DND-41 (cell line): ENCODE measurements around the gene NME9.

ENCODE experiments used
- ATAC-seq: fragments of 200-7000 bp; cut with Tn5 transposase; 3 replicates; pipeline ENCODE4 v1.9.1; 2021; ENCODE audit warnings: low read depth; ENCODE audit not compliant: insufficient read depth
- DNase-seq: peaks from one replicate; pipeline ENCODE4 v3.0.0-alpha.2; 2020
- H2AFZ ChIP-seq: 2 replicates; pipeline ENCODE4 v1.6.0; 2012; ENCODE audit warnings: low read depth, low read length
- H3K27ac ChIP-seq: 2 replicates; pipeline ENCODE4 v1.5.1; 2012; ENCODE audit warnings: low read length, inconsistent platforms
- H3K27me3 ChIP-seq: fragments of 200-600 bp; sonication (generic); 2 replicates; pipeline ENCODE4 v1.6.0; 2012; ENCODE audit warnings: low read length, mild to moderate bottlenecking, inconsistent platforms; ENCODE audit not compliant: insufficient read depth, poor library complexity
- H3K36me3 ChIP-seq: 2 replicates; pipeline ENCODE4 v1.5.1; 2012; ENCODE audit warnings: low read length, inconsistent platforms; ENCODE audit not compliant: insufficient read depth
- H3K4me1 ChIP-seq: 2 replicates; pipeline ENCODE4 v1.5.1; 2012; ENCODE audit warnings: mild to moderate bottlenecking, low read length; ENCODE audit not compliant: insufficient read depth
- H3K4me2 ChIP-seq: 2 replicates; pipeline ENCODE4 v1.6.0; 2012; ENCODE audit warnings: mild to moderate bottlenecking, moderate library complexity, low read length, inconsistent platforms; ENCODE audit not compliant: insufficient read depth
- H3K4me3 ChIP-seq, 2 experiments: fragments of 200-600 bp in 1 of 2; shearing (Covaris generic) in 1 of 2; 2 replicates each; pipeline ENCODE4 v1.5.1; 2012 to 2016; ENCODE audit warnings: inconsistent platforms in 2 of 2, low read length in 2 of 2, mild to moderate bottlenecking in 2 of 2, low read depth in 1 of 2, moderate library complexity in 1 of 2
- H3K79me2 ChIP-seq: 2 replicates; pipeline ENCODE4 v1.6.0; 2012; ENCODE audit warnings: low read length, inconsistent platforms; ENCODE audit not compliant: insufficient read depth
- H3K9ac ChIP-seq: 2 replicates; pipeline ENCODE4 v1.6.0; 2012; ENCODE audit warnings: low read depth, mild to moderate bottlenecking, inconsistent platforms, low read length, moderate library complexity
- H3K9me3 ChIP-seq: 2 replicates; pipeline ENCODE4 v1.5.1; 2012; ENCODE audit warnings: low read length, moderate library complexity, mild to moderate bottlenecking, inconsistent platforms; ENCODE audit not compliant: insufficient read depth, severe bottlenecking
- H4K20me1 ChIP-seq: 2 replicates; pipeline ENCODE4 v1.6.0; 2012; ENCODE audit warnings: low read length; ENCODE audit not compliant: insufficient read depth
- EZH2 ChIP-seq: IDR thresholded peaks from 3 replicates; pipeline ENCODE4 v1.6.1; 2012; ENCODE audit warnings: borderline replicate concordance, low read depth, mild to moderate bottlenecking, moderate library complexity, low read length, inconsistent platforms; ENCODE audit not compliant: severe bottlenecking
- TF ChIP-seq, protein P1 (sequence below): IDR thresholded peaks from 2 replicates; pipeline ENCODE4 v1.5.1; 2012; ENCODE audit warnings: borderline replicate concordance, low read length, moderate library complexity, mild to moderate bottlenecking; ENCODE audit not compliant: poor library complexity, severe bottlenecking; ENCODE audit errors: extremely low read depth

Gene NME9

DNA sequence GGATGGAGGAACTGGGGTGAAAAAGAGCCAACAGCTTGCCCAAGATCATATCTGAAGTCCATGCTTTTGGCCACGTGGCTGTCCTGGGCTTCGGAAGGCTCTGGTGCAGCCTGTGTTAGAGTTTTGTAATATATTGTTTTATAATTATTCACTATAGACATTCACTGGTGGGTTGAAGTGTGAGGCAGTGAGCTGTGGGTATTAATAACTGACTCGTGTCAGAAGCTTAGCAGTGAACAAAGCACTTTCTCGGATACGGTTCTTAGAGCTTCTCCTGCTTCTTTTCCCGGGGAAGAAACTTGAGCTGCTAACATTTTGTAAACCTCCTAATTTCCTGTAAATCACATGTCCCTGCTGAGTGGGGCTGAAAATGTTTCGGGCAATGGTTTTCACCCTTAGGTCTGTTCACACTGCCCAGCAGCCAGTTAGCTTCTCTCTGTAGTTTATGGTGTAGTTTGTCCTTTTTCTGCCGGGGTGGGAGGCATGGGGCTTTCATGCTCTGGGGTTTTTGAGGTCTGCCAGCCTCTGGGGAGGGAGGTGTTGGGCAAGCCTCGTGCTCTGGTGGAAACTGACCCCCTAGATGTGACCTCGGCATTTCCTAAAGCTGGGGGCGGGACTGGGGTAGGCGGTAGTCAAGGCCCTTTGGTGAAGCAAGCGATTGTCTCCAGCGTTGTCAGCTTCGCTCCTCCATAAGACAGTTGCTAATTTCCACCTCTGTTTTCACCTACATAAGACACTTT is 20.4 kb upstream of the NME9 start:
- Histone ChIP-seq H3K27me3 (no peaks in the 10 kb centered on the region), H3K27ac (no peak overlapping the region), H3K36me3 (no peaks in the 10 kb centered on the region), H3K4me2 (no peak overlapping the region), H3K9ac (no peak overlapping the region), H3K9me3 (no peaks in the 10 kb centered on the region), H2AFZ (no peak overlapping the region), H4K20me1 (no peaks in the 10 kb centered on the region), H3K4me1 (no peaks in the 10 kb centered on the region), H3K79me2 (no peaks in the 10 kb centered on the region), H3K4me3 (no peak overlapping the region)
- no peak for TF ChIP-seq EZH2
- no peak for DNase-seq
- no peak for ATAC-seq

DNA sequence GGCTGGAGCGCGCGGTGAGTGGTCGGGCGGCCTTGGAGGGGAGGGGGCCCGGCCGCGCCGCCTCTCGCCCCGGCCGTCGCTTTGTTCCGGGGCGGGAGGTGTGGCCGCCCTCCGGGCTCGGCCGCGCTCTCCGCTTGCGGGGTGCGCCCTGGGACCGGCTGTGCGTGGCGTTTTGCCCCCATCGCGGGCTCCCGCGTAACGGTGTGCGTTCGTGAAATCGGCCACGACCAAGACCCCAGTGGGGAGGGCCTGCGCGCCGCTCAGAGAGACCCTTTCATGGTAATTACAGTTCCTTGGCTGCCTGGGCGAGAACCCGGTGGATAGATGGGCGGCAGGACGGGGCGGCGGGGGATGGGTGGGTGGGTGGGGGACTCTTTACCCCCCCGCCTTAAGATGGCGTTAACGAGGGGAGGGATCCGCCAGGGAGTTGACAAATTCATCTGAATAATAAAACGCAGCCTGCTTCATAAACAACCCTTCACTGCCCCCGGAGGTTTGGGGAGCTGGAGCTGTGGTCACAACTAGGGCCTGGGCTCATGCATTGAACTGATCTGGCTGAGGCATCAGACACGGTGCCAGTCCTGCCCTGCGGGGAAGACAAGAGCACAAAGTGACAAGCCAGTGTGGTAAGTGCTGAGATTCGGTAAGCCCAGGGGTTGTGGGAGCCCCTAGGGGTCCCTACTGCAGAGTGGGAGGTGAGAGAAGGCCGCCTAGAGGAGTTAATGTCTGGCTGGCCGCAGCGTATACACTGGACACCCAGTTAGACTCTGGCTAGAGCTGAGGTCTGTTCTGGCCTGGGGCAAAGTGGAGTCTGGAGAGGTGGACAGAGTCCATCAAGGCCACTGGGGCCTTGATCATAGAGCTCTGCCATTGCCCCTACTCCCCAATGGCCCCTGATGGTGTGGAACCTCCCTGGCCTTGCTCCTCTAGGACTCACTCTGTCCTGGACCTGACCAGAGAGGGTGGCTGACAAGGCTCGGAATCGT is 19.4 kb upstream of the NME9 start:
- no peak overlapping the region for H3K4me2 ChIP-seq
- no peak for TF ChIP-seq EZH2
- TF ChIP-seq, protein P1, sequence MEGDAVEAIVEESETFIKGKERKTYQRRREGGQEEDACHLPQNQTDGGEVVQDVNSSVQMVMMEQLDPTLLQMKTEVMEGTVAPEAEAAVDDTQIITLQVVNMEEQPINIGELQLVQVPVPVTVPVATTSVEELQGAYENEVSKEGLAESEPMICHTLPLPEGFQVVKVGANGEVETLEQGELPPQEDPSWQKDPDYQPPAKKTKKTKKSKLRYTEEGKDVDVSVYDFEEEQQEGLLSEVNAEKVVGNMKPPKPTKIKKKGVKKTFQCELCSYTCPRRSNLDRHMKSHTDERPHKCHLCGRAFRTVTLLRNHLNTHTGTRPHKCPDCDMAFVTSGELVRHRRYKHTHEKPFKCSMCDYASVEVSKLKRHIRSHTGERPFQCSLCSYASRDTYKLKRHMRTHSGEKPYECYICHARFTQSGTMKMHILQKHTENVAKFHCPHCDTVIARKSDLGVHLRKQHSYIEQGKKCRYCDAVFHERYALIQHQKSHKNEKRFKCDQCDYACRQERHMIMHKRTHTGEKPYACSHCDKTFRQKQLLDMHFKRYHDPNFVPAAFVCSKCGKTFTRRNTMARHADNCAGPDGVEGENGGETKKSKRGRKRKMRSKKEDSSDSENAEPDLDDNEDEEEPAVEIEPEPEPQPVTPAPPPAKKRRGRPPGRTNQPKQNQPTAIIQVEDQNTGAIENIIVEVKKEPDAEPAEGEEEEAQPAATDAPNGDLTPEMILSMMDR: no peak
- no peaks in the 10 kb centered on the region for H3K79me2 ChIP-seq
- no peaks in the 10 kb centered on the region for H3K36me3 ChIP-seq
- no peak overlapping the region for H3K4me3 ChIP-seq
- H3K9ac ChIP-seq: no peak overlapping the region
- no peak overlapping the region for H3K27ac ChIP-seq
- no peaks in the 10 kb centered on the region for H3K27me3 ChIP-seq
- H4K20me1 ChIP-seq: no peaks in the 10 kb centered on the region
- ATAC-seq: no peak
- no peak overlapping the region for H2AFZ ChIP-seq
- H3K9me3 ChIP-seq: no peaks in the 10 kb centered on the region
- DNase-seq: no peak
- H3K4me1 ChIP-seq: no peaks in the 10 kb centered on the region

GRCh38 chr3:138347960-138348753 is 18.5 kb upstream of the NME9 start, which contains the start of gene MRAS:
TSS of gene MRAS (plus strand) at chr3:138348579. CDS start at chr3:138372884, 24,305 bp downstream.
- H2AFZ ChIP-seq: no peak within 1 kb of the TSS
- H3K4me3 ChIP-seq: no peak within 1 kb of the TSS
- no peak for DNase-seq

More at GRCh38 chr3:138347960-138348753, 18.5 kb upstream of the NME9 start, which contains the start of gene MRAS:
- no peak for TF ChIP-seq EZH2
- TF ChIP-seq, protein P1: no peak
- Histone ChIP-seq H3K9me3 (no peaks in the 10 kb centered on the region), H3K9ac (no peak within 1 kb of the TSS), H3K4me2 (no peak within 1 kb of the TSS), H3K4me1 (no peaks in the 10 kb centered on the region), H4K20me1 (no peaks in the 10 kb centered on the region), H3K27ac (no peak within 1 kb of the TSS), H3K79me2 (no peaks in the 10 kb centered on the region), H3K36me3 (no peaks in the 10 kb centered on the region), H3K27me3 (no peaks in the 10 kb centered on the region)
- ATAC-seq: no peak
